GM18505 (cell line): Measurements from ENCODE around the gene UGT1A1.

Experiments
- ATAC-seq: cut with Tn5 transposase; IDR thresholded peaks from one replicate; pipeline ENCODE4 v1.9.1; 2021; ENCODE audit not compliant: unreplicated experiment
- POLR2A ChIP-seq: IDR thresholded peaks from 4 replicates; pipeline ENCODE4 v1.6.1; 2011; ENCODE audit warnings: borderline replicate concordance; ENCODE audit not compliant: insufficient read depth, insufficient read length; ENCODE audit errors: extremely low read depth

Gene UGT1A1

DNA sequence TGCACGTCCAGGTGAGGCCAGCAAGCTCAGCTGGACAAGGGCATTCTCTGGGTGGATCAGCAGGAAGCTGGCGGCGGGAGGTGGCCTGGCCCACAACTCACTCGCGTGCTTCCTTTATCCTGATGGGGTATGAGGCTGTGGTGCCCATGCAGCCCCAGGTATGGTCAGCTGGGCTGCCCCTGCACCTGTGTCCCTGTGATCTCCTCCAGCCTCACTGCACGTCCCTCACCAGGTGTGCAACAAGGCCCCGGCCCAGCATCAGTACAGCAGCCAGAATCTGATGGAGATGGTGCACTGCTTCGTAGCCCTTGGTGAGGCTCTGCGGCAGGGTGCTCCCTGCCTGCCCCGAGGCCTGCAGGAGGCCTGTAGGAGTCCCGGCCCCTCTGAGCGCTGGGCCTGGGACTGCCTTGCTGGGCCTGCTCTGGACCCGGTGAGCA lies 35.7 kb downstream of the UGT1A1 start:
- TF ChIP-seq POLR2A = no peak
- ATAC-seq = no peak

DNA sequence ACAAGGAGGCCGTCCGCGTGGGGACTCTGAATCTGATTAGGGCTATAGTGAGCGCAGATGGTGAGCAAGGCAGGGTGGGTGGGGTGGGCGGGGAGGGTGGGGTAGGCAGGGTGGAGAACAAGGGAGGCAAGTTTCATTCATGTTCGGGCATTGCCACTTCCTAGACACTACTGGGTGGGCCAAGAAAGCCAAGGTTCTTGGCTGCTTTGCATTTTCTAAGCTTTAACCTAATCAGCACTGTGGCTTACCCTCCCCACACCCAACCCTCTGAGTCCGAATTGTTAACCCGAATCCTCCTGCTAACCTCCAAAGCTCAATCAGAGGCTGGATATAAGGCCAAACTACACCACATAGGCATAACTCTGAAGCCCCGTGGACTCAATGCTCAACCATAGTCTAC lies 36.2 kb downstream of the UGT1A1 start:
- no peak for ATAC-seq
- no peak for TF ChIP-seq POLR2A

DNA sequence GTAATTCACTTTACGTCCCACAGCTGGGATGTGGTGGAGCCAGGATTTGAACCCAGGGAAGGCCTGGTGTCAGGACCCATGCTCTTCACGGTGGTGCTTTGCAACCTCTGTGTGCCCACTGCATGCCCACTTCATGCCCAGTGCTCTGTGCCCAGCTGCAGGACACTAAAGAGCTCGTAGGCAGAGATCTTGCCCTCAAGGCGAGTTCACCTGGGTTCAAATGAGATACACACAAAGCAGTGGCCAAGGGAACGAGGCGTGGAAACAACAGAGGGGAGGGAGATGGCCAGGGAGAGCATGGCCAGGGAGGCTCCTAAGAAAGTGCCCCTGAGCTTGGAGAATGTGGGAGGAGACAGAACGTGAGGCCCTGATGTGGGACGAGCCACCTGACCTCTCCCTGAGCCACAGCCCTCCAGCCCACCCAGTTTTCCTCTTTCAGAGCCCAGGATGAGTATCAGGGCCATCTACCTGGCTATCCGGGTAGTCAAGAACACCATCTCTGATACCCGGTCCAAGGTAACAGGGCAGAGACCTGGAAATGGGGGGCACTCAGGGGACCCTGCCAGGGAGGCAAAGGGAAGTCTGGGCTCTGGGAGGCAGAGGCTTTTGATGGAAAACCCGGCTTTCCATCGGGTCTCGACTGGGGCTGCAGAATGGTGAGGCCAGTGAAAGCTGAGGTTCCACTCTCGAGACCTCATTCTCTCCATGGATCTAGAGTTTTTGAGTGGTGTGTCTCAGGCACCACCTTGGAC lies 38.4 kb downstream of the UGT1A1 start:
- ATAC-seq = no peak
- TF ChIP-seq POLR2A = no peak

DNA sequence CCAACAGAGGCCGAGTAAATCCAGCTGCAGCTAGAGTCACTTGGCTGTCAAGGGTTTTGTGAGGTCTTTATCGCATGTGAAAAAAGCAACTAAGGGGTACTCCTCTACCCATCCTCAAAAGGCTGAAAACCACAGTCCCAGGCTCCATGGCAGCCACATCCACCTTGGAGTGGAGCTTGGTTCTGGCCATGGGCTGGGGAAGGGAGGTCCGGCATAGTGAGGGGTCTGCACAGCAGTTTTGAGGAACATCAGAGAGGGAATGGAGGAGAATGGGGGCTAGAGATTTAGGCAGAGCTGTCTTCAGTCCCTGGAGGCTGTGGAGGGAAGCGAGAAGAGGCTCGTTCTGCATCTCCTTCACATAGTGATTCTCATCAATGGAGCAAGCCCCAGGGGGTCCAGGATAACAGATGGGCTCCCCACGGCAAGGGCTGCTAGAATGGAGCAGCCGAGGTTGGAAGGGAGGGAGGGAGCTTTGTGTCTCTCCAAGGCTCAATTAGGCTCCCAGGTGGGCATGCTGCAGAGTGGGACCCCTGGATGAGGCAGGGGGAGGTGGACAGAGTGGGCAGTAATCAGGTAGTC lies 39.1 kb downstream of the UGT1A1 start:
- TF ChIP-seq POLR2A = no peak
- ATAC-seq = no peak

DNA sequence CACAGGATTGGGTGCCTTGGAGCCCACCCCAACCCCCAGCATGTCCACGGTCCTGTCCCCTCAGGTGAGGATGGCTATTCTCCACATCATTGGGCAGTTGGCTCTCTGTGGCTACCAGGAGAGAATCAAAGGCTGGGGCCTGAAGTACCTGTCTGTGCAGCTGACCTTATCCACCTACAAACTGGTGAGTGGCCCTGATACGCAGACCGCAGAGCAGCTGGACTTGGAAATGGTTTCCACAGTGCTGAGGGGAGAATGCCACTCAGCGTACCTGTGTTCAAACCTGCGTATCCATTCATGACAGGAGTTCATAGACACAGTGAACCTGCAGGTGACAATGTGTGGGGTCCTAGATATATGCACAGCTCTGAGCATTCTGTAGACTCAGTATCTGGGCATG lies 39.6 kb downstream of the UGT1A1 start:
- ATAC-seq = no peak

DNA sequence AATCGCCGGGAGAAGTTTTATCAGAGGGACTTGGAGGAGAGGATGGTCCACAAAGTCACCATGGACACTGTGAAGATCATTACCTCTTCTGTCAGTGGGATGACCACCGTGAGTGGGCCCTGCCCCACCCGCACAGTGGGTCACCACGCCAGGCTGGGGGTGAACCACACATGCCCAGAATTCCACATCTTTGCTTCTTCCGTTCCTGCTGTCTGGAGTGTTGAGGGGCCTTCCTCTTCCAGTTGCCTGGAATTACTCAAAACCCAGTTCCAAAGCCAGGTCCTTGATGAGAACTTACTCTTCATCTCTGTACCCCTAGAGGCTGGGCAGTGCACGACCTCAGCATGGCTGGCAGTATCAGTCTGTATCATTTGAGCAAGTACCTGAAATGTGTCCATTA lies 40.1 kb downstream of the UGT1A1 start:
- TF ChIP-seq POLR2A = no peak
- ATAC-seq = no peak

More for the DNA sequence above, 39.6 kb downstream of the UGT1A1 start:
- no peak for TF ChIP-seq POLR2A

DNA sequence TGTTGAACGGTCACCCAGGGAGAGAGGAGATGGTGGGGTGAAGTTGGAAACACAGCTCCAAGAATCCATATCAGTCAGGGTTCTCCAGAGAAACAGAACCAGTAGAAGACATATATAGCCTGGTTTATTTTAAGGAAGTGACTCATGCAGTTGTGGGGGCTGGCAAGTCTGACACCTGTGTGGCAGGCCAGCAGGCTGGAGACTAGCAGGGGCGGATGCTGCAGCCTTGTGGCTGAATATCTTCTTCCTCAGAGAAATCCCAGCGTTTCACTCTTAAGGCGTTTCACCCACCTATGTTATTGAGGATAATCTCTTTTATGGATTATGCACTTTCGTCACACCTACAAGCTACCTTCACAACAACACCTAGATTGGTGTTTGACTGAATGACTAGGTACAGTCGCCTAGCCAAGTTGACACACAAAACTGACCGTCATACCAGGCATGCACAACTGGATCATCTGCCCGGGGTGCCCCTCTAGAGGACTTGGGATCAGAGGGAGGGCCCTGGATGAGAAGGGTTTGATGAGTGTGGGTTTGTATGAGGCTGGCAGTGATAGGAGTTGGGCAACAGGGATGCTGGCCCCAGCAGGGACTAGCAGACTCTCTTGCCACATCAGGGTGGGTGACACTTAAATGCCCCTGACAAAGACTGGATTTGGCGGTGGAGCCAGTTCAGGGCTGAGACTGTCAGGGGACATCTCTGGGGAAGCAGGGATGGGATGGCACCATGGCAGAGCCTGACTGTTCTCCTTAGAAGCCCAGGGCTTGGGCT lies 41.5 kb downstream of the UGT1A1 start:
- TF ChIP-seq POLR2A = no peak
- no peak for ATAC-seq

DNA sequence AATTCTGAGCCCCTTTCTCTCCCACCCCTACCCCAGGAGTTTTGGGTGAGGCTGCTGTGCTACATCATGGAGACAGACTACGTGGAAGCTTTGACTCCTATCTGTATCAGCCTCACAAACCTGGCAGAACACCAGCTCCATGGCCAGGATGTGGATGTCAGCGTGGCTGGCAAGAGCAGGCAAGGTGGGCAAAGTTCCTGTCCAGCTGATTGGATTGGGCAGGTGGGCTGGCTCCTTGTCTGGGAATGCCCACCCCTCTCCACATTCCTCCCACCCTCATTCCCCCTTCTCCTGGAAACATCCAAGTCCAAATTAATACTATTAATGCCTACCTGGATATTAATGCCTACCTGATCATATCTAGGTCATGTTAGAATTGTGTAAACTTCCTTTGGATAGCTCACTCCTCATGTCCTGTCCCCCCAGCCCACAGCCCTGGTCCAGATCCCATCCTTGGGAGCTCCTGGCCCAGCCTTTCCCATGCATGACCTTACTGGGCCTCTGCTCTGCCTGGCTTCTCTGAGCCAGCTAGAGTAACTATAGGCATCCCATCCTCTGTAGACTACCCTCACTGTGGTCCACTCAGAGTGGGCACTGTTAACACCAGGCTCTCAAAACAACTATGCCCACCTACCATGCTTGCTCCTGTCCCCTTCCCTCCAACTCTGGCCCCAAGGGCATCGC lies 42.2 kb downstream of the UGT1A1 start:
- no peak for TF ChIP-seq POLR2A
- no peak for ATAC-seq

DNA sequence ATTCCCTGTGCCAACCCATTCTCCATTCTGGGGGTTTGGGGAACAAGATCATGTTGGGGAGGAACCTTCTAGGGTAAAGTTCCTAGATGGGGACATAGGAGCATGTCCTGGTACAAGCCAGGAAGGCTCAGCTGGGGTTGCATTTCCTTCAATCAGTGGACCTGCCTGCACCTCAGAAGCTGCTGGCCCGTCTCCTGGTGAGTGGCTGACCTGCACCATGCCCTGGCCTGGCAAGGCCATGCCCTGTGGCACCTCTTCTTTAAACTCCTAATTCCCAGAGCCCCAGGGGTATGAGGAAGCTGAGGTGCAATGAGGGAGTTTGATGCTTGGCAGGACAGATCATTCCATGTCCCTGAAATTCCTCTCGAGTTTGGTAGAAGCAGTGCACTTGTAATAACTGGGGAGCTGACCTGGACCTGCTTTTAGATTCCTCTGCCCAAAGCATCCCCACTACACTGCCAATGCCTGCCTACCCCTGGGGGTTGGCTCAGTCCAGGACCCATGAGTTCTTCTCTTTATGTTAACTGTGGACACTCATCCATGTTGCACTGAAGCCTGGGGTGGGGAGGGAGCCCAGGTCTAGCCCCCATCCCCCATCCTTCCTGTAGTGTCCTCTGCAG lies 43.3 kb downstream of the UGT1A1 start:
- ATAC-seq = no peak
- no peak for TF ChIP-seq POLR2A

DNA sequence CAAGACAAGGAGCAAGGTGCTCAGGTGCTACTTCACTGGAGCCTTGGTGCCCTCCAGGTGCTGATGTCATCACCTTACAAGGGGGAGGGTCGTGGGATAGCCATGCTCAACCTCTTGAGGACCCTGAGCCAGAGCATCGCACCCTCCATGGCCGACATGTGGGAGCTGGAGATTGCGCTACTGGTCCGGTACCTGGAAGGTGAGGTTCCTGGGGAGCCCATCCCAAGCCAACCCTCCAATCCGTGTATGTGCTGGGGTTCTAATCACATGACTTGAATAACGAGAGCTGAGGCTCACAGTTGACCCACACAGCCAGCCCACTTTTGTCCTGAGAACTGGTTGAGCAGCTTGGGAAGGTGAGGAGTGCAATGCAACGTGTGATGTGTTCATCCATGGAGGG lies 43.9 kb downstream of the UGT1A1 start:
- TF ChIP-seq POLR2A = no peak
- no peak for ATAC-seq

DNA sequence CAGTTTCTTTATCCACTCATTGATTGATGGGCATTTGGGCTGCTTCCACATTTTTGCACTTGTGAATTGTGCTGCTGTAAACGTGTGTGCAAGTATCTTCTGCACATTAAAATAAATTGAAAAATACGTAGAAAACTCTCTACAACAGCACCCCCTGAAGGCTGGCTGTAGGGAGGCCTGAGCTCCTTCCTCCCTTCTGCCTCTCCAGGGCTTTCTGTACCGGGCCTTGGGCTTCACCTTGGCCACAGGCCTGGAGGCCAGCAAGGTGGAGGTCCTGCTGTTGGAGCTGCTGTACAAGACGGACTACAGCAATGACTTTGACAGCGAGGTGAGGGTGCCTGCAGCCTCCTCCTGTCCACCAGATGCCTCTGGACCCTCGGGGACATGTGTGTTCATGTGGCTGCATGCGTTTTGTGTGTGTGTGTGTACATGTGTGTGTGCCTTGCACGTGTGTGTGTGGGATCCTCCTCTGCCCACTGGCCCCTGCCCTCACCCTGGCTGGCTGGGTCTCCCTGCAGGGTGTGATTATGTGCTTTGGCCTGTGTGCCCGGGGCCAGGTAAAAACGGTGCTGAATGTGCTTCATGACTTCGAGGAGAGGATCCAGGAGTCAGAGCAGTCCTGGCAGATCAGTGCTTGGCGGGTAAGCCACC lies 47.3 kb downstream of the UGT1A1 start:
- no peak for TF ChIP-seq POLR2A
- ATAC-seq = no peak
